DMS 273 treated with DMSO at 0.1 percent for 48 hours (cell line): ENCODE results near the gene DPF3.

Source experiments
- DNase-seq: peaks from one replicate; lab custom pipeline; 2025; lab: John Stamatoyannopoulos, UW

DPF3 gene

DNA sequence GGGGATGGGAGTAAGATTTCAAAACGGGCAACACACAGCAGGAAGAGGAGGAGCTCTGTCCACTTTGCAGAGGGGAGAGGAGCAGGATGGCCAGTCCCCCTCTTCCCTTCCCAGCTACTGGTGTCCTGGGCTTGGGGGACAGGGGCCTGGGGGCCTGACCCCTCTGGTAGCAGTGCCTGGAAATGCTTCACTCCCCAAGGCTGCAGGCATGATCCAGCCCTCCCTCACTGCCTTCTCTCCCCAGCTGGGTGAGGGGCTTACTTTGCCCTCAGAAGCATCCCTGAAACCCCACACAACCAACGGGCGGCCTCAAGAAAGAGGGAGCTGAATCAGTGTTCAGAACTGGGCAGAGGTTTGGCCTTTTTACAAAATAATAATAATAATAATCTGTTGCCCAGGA, 279.5 kb downstream of the DPF3 start:
- no peak for DNase-seq

DNA sequence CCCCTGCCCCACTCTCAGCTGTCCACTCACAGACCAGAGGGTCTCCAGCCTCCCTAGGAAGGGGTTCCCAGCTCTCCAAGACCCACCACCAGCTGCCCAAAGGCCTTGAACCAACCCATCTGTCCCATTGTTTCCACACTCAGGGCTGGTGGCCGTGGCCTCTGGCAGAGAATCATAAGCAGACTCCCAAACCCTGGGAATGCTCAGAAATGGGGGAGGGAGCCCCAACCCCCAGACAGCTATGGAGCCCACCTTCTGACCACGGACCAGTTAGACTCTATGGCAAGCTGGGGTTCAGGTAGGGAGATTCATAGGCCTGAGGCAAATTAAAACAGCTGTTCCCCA, 280.0 kb downstream of the DPF3 start:
- DNase-seq: no peak

DNA sequence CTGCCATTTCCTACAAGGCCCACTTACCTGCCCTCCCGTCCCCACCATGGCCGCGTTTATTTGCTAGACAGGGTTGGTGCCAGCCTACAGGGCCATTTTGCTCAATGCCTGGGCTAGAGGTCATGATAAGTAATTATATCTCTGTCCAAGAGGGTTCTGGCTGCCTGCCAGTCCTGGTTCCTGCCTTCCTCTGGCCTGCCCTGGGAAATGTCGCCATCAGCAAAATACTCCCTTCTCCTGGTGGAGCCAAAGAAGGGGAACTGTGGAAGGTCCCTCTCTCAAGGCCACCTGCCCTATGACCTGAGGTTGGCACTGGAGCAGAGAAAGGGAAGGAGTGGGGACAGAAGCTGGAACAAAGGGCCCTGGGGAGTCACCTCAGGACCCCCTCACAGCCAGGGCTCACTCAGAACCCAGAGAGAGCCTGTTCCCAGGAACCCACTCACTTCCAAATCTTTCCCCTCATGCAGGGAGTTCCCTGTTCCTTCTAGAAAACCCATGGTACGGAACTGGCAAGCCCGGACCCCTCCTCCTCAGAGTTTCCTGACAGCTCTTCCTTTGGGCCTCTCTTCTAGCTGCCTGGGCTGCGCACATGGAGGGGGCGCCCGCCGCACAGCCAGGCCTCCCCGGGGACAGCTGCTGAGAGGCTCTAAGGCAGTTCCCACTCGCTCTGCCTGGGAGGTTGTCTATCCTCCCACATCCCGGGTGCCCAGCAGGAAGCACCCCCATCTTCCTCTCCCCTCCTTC, 280.5 kb downstream of the DPF3 start:
- no peak for DNase-seq

DNA sequence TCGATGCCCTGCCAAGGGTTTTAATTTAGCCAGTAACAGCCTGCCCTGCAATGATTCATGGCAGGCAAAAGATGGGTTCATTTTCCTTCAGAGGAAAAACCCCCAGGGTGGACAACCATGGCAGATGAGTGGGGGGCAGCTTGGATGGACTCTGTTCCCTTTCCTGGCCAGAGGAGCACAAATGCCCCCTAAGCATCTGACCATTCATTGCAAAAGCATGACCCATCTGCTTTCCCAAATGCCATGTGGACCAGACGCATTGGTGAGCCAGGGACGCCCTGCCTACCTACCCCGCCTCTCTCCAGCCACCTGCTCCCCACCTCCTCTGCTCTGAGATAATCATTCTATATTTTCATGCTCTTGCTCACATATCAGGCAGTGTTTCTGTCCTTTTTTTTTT, 281.9 kb downstream of the DPF3 start:
- no peak for DNase-seq

DNA sequence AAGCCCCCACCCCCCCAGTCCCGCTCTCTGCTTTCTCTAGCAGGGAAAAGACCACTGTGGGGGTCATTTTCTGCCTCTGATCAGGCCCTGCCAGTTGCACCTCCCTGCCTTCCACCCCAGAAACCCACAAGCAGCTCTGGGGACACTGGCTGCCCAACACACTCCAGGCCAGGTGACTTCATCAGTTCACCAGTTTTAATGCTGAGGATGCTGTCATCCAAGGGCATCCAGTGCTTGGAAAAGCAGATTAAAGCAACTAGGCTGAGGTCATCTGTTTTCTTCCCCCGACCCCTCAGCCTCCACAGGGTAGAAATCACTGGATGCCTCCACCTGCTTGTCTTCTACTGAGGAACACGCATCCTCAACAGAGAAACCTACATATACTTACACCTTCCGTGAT, 282.4 kb downstream of the DPF3 start:
- DNase-seq: no peak

DNA sequence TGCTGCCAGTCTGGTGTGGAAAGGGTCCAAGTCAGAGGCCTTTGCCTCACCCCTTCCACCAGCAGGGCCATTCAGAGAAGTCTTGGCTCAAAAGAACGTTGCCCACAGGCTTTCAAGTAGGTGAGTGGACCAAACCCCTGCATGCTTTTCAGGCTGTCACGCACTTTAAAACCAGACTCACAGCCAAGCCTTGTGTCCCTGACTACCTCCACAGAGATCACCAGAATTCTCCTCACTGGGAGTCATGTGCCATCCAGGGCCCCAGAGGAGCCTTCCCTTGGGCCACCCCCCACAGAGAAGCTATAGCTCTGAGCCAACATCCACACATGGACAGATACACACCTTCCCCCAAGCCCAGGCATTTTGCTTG, 283.1 kb downstream of the DPF3 start:
- no peak for DNase-seq

DNA sequence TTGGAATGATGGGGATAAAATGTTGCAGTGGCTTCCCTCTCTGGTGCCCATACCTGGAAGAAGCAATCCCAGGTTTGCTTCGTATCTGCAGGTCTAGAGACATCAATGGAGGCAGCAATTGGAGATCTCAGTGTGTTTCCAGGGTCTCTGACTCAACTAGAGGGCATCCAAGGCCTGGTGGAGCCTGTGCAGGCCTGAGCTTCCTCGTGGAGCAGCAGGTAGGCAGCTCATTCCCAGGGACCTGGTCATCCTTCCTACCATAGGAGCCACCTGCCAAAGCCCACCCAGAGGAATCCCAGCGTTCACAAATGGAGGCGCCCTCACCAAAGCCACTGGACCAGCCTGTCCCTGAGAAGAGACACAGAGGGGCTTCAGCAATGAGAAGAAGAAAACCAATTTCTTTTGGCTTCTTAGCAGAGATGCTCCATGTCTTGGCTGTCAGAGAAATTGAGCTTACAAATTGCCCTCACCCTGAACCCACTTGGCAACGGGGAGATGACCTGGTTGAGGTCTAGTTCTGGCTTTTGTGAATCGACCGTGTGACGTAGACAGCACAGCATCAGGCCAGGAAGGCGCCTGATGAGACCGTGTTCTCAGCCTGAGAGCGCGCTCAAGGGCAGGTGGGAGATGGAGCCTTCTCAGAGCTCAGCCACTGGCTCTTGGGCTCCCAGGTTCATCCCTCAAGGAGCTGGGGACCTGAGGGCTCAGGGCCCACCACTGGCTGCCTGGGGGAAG, 283.6 kb downstream of the DPF3 start:
- DNase-seq: no peak

DNA sequence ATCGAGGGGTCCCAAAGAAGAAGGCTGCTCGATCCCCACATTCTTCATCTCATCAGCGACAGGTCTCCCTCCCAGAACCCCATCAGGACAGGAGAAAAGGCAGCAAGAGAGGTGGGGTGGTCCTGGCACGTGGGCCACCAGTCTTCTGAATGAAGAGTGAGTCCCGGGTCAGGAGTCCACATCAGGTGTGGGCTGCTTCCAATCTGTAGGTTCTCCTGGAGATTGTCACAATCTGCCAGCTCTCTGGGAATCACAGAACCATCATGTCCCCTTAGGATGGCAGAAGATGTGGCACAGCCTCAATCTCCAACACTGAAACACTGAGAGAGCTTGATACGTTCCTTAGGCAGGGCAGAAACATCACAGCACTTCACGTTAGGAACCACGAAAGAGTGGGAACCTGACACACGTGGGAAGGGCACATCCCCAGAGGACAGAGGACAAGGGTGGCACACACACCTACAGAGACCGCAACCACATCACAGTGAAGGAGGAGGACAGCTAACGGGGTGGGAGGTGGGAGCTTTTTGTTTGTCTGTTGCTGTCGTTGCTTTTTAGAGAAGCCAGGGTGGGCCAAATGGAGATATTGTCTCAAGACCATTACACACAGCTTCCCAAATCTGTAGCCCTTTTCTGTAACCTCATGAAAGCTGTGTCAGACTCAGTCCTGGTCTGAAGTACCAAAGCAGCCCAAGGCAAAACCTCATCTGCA, 284.5 kb downstream of the DPF3 start:
- DNase-seq: no peak

DNA sequence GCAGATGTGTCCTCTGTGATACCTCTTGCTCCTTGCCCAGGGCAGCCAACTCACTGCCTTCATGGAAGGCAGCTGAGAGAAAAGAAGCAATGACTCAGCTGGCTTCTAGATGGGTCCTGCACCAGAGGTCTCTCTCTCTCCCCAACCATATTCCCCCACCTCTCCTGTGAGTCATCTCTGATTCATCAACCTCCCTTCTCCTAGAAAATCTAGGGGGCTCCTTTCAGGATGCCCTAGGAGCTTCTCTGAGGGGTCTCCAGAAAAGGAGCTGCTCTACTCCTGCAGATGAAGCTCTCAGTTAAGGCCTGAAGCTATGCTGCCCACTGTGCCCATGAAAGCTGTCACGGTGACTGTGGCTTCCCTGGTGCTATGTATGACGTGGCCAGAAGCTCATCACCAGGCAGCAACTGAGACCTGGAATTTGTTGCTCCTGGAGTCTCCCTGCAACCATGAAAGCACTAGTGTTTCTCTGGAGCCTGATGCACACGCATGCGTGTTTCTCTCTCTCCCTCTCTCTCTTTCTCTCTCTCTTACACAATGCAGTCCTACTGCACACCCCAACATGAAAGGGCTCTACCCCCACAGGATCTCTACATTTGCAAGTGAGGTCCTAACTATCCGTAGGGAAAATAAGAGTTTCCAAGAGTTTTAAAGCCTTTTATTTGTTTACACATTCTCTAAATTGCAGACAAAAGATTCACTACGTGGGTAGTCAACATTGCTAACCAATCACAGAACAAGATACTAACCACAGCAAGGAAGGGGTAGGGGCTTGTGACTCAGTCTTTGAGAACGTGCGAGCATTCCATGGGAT, 285.3 kb downstream of the DPF3 start:
- no peak for DNase-seq

DNA sequence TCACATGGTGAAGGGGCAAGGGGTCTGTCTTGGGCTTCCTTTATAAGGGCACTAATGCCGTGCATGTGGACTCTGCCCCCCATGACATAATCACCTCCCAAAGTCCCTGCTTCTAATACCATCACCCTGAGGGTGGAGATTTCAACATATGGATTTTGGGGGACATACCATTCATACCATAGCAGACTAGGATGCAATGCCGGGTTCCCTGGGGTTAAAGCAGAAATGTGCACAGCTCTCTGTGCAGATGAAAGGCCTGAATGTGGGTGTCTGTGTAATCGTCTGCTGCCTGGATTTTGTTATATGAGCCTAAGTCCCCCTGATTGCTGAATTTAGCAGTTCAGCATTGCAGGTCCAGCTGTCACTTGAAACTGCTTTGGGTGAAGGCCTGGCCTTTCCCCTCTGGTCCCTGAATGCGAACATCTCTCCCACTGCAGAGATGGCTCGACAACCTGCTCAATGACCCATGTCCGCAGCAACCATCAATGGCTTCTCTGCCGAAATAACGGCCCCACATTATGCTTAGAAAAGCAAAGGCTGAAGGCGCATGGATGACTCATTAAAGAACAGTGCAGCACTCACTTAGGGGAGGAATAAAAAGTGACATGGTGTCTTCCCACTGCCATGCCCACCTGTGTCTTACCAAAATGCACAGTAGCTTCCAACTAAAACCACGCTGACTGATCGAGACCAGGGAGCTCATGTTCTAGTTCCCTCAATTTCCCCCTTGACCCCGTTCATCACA, 286.3 kb downstream of the DPF3 start:
- no peak for DNase-seq

DNA sequence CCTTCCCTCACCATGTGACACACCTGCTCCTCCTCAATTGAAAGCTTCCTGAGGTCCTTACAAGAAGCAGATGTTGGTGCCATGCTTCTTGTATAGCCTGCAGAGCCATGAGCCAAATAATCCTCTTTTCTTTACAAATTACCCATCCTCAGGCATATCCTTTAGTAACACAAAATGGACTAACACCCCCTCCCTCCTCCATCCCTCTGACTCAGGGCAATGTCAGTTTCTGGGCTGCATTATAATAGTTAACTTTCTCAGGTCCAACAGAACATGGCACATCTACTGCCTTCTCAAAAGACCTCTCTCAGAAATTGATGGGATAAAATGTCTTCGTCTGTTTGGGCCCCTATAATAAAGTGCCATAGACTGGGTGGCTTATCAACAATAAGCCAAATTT, 287.0 kb downstream of the DPF3 start:
- no peak for DNase-seq

DNA sequence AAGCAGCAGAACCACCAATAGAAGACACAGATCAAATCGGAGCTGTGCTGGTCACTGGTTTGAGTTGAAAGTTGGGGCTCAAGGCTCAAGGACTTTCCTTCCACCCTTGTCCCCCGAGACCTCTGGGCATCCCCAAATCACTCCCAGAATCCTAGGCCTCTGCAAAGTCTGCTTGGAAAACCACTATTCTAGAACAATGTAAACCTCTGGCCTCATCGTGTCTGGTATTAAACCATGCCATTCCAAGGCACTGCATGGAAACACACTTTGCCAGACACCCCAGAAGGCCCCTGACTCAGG, 288.0 kb downstream of the DPF3 start:
- no peak for DNase-seq

DNA sequence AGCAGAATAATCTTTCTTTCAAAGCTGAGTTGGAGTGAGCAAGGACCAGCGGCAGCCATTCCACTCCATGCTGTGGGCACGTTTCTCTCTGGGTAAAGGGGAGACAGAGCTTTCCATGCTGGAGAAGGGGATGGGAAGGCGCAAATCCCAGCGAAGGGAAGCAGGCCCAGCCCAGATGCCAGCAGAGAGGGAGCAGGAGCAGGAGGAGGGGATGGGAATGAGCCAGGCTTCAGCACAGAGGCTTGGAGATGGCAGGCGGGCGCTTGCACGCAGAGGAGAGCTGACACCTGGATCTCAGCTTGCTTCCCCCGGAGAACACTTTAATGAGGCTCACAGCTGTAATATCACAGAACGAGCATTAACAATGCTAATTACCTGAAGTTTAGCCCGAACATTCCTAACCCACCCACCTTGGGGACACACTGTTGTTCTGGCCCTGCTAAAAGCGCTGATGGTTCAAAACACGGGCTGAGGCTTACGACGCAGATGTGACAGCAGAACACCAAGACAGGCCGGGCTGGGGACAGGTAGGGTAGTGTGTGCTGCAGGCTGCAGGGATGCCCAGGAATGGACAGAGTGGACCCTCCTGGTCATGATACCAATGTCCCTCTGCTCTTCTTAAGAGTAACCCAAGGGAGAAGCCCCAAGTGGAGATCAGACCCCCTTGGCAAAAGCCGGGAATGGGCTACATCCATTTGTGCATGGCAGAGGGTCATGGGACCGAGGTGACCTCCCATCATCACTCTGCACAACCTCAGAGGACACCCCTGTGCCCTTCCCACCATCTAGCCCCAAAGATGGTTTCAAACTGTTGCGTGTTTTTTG, 288.6 kb downstream of the DPF3 start:
- DNase-seq: no peak

DNA sequence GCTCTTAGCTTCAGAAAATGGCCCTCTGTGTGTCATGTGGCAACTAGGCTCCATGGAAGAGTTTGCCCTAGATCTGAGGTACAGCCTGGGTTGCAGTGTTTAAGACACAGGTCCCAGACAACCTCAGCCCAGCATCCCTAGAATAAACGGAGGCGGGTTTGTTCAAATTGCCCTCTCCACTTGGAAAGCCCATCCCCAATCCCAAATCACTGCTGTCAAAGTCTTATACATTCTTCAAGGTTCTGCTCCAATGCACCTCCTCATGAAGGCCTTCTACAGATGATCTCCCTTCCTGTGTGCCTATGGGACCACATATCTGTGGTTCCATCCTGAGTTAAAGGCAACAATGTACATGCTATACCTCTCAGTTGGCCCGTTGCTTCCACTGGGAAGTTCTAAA, 289.8 kb downstream of the DPF3 start:
- no peak for DNase-seq

DNA sequence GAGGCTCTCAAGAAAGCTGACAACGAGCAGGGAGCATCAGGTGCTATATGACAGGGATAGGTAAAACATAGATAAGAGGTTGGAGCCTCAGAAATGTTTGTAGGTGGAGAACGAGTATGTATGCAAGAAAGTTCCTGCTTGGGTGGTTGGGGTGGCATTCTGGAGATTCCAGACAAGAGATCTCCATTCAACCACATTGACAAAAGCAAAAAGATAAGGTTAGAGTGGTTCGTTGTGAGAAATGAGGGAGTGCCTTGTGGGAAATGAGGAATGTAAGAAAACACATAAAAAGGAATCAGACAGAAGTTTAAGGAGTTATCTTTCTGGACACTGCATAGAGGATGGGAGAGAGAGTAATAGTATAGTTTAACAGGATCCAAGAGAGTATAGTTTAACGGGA, 290.3 kb downstream of the DPF3 start:
- DNase-seq: no peak

DNA sequence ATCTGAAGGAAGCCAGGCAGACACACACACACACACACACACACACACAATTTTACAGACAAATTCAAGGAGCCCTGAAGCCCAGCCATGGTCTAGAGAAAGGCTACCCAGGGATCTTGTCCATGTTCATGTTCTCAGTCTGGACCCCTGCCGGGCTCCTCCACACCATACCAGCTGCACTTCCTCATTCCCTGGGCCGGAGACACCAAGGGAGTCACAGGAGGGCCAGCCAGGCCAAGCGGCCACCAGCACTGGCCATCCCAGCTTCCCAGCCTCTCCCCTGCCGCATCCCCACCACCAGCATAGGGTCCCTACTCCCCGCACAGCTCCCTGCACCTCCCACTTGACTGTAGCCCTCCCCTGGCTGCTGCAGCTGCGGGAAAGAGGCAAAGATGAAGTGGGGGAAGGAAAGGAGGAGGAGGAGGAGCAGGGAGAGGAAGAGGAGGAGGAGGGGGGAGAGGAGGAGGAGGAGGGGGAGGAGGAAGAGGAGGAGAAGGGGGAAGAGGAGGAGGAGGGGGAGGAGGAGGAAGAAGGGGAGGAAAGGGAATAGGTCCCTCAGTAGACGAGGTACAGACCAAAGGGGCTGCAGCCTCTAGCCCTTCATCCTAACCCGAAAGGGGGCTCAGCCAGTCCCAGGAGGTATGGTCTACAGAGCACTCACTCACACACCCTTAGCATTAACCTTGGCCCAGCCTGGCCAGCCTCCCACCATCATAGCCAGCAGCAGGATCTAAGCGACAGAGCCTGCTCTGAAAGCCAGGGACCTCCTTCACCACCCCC, 293.2 kb downstream of the DPF3 start:
- no peak for DNase-seq

DNA sequence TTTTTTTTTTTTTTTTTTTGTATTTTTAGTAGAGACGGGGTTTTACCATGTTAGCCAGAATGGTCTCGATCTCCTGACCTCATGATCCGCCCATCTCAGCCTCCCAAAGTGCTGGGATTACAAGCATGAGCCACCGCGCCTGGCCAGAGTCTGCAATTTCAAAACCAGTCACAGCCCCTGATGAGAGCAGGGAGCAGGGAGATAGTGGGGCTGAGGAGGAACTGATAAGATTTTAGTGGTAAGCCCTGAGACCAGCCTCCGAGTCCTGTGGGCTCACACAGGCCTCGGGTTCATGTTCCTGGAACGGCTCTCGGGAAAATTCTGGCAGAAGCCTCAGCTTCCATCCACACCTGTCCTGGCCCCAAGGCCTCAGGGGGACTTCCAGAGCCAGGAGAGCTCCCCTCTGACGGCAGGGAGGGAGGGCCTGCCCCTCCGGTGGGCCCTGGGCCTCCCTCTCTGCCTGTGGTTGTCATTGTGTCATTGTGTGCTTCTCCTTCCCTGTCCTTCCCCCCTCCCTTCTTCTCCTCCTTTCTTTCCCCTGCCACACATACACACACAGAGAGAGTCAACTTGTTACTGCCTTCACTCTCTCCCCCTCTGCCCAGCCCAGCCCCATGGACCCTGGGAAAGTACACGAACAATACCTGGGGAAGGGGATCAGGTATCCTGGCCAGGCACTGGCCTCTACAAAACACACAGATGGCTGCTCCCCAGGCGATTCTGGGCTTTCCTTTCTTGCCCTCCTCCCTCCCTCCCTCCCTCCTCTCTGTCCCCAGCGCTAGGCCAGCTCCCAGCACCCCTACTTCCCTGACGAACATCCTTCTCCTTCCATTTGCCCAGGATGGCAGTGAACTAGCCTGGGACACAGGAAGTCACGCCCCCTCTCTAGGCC, 294.1 kb downstream of the DPF3 start:
- DNase-seq: no peak

DNA sequence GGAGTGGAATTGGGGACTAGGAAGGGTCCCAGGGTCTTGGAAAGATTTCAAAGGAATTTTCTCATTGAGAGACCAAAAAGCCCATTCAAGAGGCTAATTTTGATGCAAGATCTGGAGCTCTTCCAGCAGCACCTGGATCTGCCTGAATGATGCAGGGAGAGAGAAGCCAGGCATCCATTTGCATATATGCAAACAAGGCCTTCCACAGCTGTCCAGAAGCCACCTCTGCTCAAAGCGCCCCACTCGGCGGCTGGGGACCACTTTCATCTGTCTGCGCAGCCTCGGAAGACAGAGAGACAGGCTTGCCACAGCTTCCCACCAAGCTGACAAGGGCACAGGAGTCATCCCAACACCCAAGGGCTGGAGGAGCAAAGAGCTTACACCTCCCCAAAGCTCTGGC, 295.6 kb downstream of the DPF3 start:
- DNase-seq: no peak
